Superior temporal gyrus (tissue), 1 donor: ENCODE data around the gene OR5K3.

Experiments used
- DNase-seq: peaks from one replicate; pipeline ENCODE4 v3.0.0-alpha.2; 2016; ENCODE audit errors: extremely low spot score

The OR5K3 gene

GRCh38 chr3:98433764-98434163 is 43.3 kb downstream of the OR5K3 start:
- no peak for DNase-seq

GRCh38 chr3:98434412-98434811 is 43.9 kb downstream of the OR5K3 start:
- no peak for DNase-seq

- DNase-seq: no peak
Observed at GRCh38 chr3:98440283-98440682, 49.8 kb downstream of the OR5K3 start.
